GM21526 (cell line): Measurements from ENCODE around the gene PCGF2.
"Not testable (repeated sequence)": the region's sequence is repeated elsewhere in the genome, so short reads cannot be mapped to it uniquely, and the experiment has no call there.

Source experiments
- ATAC-seq: cut with Tn5 transposase; IDR thresholded peaks from one replicate; pipeline ENCODE4 v1.9.1; 2021; ENCODE audit warnings: moderate library complexity; ENCODE audit not compliant: unreplicated experiment, low FRiP score

The PCGF2 gene

DNA sequence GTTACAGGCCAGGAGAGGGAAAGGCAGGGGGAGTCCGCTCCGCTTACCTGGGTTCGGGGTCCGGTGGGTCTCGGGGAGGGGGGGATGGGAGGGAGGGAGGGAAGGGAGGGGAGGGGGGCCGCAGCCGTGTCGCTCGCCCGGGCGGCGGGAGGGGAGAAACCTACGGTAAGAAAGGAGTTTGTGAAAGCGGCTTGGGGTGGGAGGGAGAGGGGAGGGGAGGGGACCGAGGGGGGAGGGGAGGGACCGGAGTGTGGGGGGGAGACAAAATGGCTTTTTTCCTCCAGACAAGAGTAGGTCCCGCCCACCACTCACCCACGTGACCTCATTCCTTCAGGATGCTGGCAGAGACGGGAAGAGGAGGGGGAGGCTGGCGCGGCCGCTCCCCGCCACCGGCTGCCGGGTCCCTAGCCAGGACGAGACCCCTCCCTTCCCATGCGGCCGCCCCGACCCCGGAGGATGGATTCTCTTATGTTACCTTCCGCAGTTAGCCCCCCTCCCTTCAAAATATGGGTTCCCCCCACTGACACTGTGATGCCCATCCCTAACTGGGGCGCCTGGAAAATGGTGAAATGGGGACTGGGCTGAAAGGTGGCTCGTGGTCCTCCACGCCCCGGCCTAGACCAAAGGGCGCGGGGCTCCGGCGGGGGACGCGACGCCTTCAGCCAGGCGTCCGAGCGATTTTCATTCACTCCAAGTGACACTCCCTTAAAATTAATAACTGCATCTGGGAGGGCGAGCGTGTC lies at the start of gene PCGF2:
TSS of gene PCGF2 (minus strand) at position 188 of the 743 bp plus-strand sequence. CDS start 7,934 bp downstream, outside the sequence.
- ATAC-seq: no peak

- no peak for ATAC-seq
Measured at GRCh38 chr17:38797828-38798227, 49.7 kb upstream of the PCGF2 start.

DNA sequence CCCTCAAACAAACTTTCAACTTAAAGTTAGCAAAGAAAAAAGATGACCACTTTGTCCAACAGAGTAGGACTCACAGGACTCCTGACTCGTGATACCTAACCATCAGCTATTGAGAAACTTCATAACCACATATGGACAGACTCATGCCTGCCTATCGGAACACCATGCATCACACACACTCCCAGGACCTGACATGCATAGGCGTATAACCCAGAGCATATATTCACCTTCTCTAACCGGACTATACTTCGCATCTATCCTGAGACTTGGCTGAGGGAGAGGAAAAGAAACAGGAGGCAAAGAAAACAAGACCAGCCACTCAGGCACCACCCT lies 49.0 kb upstream of the PCGF2 start:
- ATAC-seq: no peak

GRCh38 chr17:38796451-38797157 lies 48.5 kb upstream of the PCGF2 start:
- ATAC-seq: no peak

DNA sequence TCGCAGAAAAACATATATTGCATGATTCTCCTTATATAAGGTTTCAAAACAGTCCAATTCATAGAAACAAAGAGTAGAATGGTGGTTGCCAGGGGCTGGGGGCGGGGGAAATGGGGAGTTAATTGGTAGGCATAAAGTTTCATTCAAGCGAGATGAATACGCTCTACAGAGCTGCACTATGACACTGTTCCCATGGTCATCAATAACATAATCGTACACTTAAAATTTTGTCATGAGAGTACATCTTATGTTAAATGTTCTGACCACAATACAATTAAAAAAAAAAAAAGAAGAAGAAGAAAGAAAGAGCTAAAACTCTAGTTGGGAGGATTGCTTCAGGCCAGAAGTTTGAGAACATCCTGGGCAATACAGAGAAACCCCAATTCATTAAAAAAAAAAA lies 46.1 kb upstream of the PCGF2 start:
- no peak for ATAC-seq

DNA sequence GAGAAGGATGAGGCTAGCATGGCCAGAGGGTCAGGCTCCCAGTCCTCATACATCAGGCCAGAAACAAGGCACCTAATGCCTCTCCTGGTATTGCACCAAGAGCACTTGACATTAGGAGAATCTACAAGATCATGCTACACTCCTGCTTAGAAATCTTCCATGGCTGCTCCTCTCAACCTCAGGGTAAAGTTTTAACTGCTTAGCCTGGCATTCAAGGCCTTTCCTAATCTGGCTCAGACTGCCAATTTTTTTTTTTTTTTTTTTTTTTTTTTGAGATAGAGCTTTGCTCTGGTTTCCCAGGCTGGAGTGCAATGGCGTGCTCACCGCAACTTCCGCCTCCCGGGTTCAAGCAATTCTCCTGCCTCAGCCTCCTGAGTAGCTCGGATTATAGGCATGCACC lies 43.0 kb upstream of the PCGF2 start:
- no peak for ATAC-seq

DNA sequence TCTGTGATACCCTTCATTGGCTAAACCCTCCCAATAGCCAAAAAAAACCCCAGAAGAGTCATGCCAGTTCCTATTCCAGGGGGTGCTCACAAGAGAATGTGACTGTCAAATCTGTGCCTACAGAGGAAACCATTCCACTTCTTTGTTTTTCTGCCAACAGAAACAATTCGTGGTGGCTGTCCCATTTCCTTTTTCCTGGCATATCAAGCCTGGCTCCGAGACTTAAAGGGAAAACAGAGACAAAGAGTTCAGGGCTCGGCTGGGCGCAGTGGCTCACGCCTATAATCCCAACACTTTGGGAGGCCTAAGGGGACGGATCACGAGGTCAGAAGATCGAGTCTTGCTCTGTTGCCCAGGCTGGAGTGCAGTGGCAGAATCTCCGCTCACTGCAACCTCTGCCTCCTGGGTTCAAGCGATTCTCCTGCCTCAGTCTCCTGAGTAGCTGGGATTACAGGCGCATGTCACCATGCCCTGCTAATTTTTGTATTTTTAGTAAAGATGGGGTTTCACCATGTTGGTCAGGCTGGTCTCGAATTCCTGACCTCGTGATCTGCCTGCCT lies 42.1 kb upstream of the PCGF2 start:
- not testable (repeated sequence) for ATAC-seq

- ATAC-seq: no peak
Measured at GRCh38 chr17:38789185-38789584, 41.0 kb upstream of the PCGF2 start.

GRCh38 chr17:38787999-38788398 lies 39.9 kb upstream of the PCGF2 start:
- not testable (repeated sequence) for ATAC-seq

DNA sequence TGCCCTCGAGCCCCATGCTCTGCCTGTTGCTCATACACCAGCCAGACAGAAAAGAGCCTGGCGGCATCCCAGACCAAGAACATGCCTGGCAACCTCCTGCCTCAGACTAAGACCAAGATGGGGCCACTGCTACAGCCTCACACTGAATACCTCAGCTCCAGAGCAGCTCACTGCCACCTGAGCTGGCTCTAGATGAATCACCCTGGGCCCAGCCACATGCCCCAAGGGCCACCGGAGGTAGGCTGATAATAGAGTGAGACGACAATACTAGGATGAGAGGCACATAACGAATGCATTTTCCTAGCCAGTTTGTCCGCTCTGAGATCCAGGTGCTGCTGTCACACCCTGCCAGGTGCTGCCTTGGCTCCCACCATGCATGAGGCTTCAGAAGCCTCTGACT lies 38.2 kb upstream of the PCGF2 start:
- no peak for ATAC-seq

DNA sequence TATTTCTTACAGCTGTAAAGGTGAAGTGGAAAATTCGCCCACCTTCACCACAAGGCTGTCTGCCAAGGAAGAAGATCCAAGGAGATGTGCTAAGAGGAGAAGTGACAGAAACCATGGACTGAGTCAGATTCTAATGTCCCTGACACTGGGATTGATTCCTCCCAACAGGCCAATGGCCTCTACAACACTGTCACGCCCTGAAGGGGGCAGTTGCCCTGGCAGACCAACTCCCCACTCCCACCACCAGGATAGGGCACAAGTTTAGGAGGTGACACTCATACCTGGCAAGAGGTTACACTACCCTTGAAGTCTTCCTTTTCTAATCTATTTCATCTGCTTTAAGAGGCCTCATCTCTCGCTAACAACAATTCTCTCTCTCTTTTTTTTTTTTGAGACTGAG lies 35.1 kb upstream of the PCGF2 start:
- ATAC-seq: no peak

DNA sequence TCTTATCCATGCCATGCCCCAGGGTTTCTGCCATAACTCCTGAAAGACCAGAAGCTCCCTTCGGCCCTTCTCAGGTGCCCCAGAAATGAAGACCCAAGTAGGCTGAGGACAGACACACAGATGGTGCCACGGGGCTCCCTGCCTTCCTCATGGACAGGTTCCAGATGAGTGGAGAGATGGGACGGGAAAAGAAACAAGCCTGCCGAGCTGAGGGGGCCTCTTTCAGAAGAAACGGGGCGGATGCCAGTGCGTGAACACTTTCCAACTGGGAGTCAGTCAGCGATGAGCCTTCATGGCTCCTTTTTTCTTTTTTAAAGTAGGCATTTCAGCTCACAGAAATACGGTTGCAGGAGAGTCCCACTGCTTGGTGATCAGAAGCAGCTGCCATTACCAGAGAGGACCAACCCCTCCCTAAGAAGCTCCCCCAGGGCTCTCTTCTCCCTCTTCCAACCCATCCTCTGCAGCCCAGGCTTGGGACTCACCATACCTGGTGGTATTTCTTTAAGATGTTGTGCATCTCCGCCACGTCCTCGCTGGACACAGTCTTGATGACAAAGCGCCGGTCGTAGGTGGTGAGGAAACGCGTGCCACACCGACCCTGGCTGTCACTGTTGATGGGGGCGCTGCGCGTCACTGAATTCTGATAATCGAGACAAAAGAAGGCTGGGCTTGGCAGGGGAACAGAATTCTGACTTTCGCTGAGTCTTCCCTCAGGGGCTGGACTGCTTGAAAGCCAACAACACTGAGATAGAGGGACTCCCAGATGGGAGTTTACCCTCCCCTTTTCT lies 32.0 kb upstream of the PCGF2 start:
- no peak for ATAC-seq

DNA sequence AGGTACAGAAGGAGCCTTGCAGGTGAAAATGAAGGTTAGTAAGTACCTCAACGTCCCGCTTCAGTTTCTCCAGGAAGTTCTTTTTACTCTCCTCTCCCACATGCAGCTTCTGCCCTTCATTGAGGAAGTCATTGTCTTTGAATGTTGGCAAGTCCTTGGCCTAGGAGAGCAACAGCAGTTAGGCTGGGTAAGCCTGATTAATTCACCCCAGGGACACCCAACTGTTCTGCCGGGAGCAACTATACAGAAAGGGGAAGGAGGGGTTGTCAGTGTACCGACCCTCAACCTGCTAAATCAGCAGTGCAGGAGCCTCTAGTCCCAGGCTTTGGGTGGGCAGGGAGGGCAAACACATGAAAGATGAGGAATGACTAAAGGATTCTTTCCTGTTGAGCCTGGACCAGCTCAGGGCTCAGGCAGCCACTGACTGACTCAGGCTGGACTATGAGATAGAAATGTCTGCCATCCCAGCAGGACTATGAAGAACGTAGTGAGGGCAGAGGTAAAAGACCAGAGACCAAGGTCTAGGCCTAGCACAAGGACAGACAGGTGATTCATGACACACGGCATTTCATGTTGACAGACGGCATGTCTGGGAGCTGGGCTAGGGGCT lies 29.6 kb upstream of the PCGF2 start:
- ATAC-seq: no peak

GRCh38 chr17:38773258-38773657 lies 25.1 kb upstream of the PCGF2 start:
- ATAC-seq: no peak

DNA sequence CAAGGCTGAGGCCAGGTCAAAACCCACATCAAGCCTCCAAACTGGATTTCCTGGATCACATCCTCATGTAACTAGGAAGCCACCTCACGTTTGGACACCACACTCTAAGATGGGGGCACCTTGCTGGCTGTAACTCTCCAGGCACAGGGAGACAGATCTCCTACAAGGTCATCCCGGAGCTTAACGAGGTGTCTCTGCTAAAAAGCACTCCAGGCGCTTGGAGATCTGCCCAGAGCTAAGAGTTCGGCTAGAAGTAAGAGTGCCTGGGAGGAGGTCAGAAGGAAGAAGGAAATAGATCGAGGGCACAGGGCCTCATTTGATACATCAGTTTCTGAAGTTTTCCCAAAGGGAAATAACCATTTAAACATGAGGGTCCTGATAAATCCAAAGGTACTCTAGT lies 20.3 kb upstream of the PCGF2 start:
- no peak for ATAC-seq

GRCh38 chr17:38766341-38766740 lies 18.2 kb upstream of the PCGF2 start:
- no peak for ATAC-seq

GRCh38 chr17:38762231-38762630 lies 14.1 kb upstream of the PCGF2 start:
- ATAC-seq: no peak

DNA sequence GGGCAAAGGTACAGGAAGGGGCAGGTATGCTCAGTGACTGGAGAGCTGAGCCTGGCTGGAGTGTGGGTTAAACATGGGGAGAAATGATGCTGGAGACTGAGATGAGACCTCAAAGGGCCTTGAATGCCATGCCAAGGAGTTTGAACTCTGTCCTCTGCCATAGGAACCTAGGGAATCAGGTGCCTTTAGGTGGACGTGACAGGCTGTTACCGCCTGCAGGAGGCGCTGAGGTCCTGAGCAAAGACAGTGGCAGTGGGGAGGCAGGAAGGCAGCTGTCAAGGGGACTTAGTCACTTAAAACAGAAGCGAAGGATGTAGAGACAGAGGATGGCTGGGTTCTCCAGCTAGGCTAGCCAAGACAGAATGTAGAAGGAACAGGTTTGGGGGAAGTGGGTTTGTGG lies 13.5 kb upstream of the PCGF2 start:
- ATAC-seq: no peak

- ATAC-seq: no peak
Measured at GRCh38 chr17:38753071-38753506, 5.0 kb upstream of the PCGF2 start.

GRCh38 chr17:38752308-38753070 lies 4.4 kb upstream of the PCGF2 start, which contains the start of gene PSMB3:
PSMB3 (plus strand) TSS chr17:38752741; CDS start chr17:38752827, 86 bp downstream.
- peak; percentile 73 for ATAC-seq
